Fibroblast of pulmonary artery (primary cell): ENCODE results near the gene IRGC.
"Not testable (repeated sequence)": the region's sequence is repeated elsewhere in the genome, so short reads cannot be mapped to it uniquely, and the experiment has no call there.

Experiments
- DNase-seq: peaks from one replicate; pipeline ENCODE4 v3.0.0-alpha.2; 2010; ENCODE audit warnings: low read depth
- H3K4me3 ChIP-seq: replicated peaks from 2 replicates; pipeline ENCODE4 v1.5.1; 2011; ENCODE audit warnings: low read depth, mild to moderate bottlenecking, control low read depth, low read length, moderate library complexity
- CTCF ChIP-seq: IDR thresholded peaks from 2 replicates; pipeline ENCODE4 v1.5.1; 2011; ENCODE audit warnings: mild to moderate bottlenecking, control low read depth, low read length, inconsistent platforms; ENCODE audit errors: missing control alignments

IRGC gene

GRCh38 chr19:43674183-43674582, 41.7 kb upstream of the IRGC start:
- H3K4me3 ChIP-seq, result no peak overlapping the region
- TF ChIP-seq CTCF, result no peak
- DNase-seq, result no peak

- H3K4me3 ChIP-seq, result no peak overlapping the region
- no peak for TF ChIP-seq CTCF
Observed at GRCh38 chr19:43674596-43674995, 41.3 kb upstream of the IRGC start.

GRCh38 chr19:43675269-43675879, 40.5 kb upstream of the IRGC start:
- peak; percentile 48 for DNase-seq
- no peak for TF ChIP-seq CTCF
- no peak overlapping the region for H3K4me3 ChIP-seq

More at GRCh38 chr19:43674596-43674995, 41.3 kb upstream of the IRGC start:
- DNase-seq, result peak; percentile 58

- TF ChIP-seq CTCF, result no peak
- H3K4me3 ChIP-seq, result no peak overlapping the region
- no peak for DNase-seq
Observed at GRCh38 chr19:43675906-43676305, 40.0 kb upstream of the IRGC start.

GRCh38 chr19:43678512-43679261, 37.2 kb upstream of the IRGC start:
- no peak overlapping the region for H3K4me3 ChIP-seq
- no peak for DNase-seq
- TF ChIP-seq CTCF, result no peak

- no peak overlapping the region for H3K4me3 ChIP-seq
- TF ChIP-seq CTCF, result no peak
- no peak for DNase-seq
Observed at GRCh38 chr19:43681821-43682220, 34.1 kb upstream of the IRGC start.

- not testable (repeated sequence) for H3K4me3 ChIP-seq, DNase-seq
Observed at GRCh38 chr19:43682269-43682668, 33.6 kb upstream of the IRGC start.
